HEK293 (cell line): ENCODE data around the gene MOGAT2.

Experiments
- CTCF ChIA-PET: fragments of 350-600 bp; formaldehyde crosslinking; extraction: SDS; loops from one replicate; lab custom pipeline; 2021; ENCODE audit warnings: antibody characterized with exemption; lab: Yijun Ruan, JAX
- POLR2A ChIA-PET: fragments of 300-600 bp; formaldehyde crosslinking; extraction: SDS; loops from one replicate; lab custom pipeline; 2020; ENCODE audit warnings: antibody characterized with exemption, inconsistent platforms; lab: Yijun Ruan, JAX
- H3K27ac ChIP-seq: fragments of 200-500 bp; sonication (Bioruptor generic); 2 replicates; pipeline ENCODE4 v1.5.1; 2014; ENCODE audit warnings: low read depth, low read length, control low read depth, inconsistent platforms; ENCODE audit errors: extremely low read depth
- H3K36me3 ChIP-seq, 2 experiments: fragments of 200-500 bp in 1 of 2; sonication (Bioruptor generic) in 1 of 2; 1 replicate in 1 of 2; 2 replicates in 1 of 2; pipeline ENCODE4 v1.5.1; 2014 to 2017; ENCODE audit warnings: inconsistent platforms in 2 of 2, low read length in 2 of 2; ENCODE audit not compliant: control insufficient read depth in 2 of 2, insufficient read depth in 1 of 2
- H3K4me1 ChIP-seq: fragments of 200-500 bp; sonication (Bioruptor generic); 2 replicates; pipeline ENCODE4 v1.5.1; 2014; ENCODE audit warnings: mild to moderate bottlenecking, low read length, inconsistent platforms; ENCODE audit not compliant: control insufficient read depth, insufficient read depth
- H3K4me3 ChIP-seq: 2 replicates; pipeline ENCODE4 v1.5.1; 2011; ENCODE audit warnings: low read depth, mild to moderate bottlenecking, control low read depth, low read length, moderate library complexity
- H3K9me3 ChIP-seq: fragments of 200-500 bp; sonication (Bioruptor generic); 2 replicates; pipeline ENCODE4 v1.5.1; 2014; ENCODE audit warnings: low read depth, low read length, inconsistent platforms; ENCODE audit not compliant: control insufficient read depth, insufficient read depth
- BCL6B ChIP-seq: fragments of 450-650 bp; formaldehyde crosslinking; IDR thresholded peaks from 2 replicates; pipeline ENCODE4 v1.5.1; 2017; ENCODE audit warnings: missing biosample characterization, missing genetic modification characterization
- GLI2 ChIP-seq: fragments of 450-650 bp; formaldehyde crosslinking; IDR thresholded peaks from 2 replicates; pipeline ENCODE4; 2017; ENCODE audit warnings: missing biosample characterization, missing genetic modification characterization, low read depth, borderline replicate concordance
- KLF1 ChIP-seq: fragments of 450-650 bp; formaldehyde crosslinking; IDR thresholded peaks from 2 replicates; pipeline ENCODE4 v1.5.1; 2016; ENCODE audit warnings: missing biosample characterization, missing genetic modification characterization
- MYNN ChIP-seq: fragments of 450-650 bp; formaldehyde crosslinking; IDR thresholded peaks from 2 replicates; pipeline ENCODE4 v1.5.1; 2016; ENCODE audit warnings: missing biosample characterization, missing genetic modification characterization, borderline replicate concordance
- REST ChIP-seq: fragments of 450-650 bp; formaldehyde crosslinking; IDR thresholded peaks from 2 replicates; pipeline ENCODE4 v1.5.1; 2016; ENCODE audit warnings: missing biosample characterization, missing genetic modification characterization
- TCF7L2 ChIP-seq: IDR thresholded peaks from 2 replicates; pipeline ENCODE4 v1.6.1; 2011; ENCODE audit warnings: low read depth, mild to moderate bottlenecking, inconsistent platforms, low read length, moderate library complexity, borderline replicate concordance
- ZFP3 ChIP-seq: fragments of 450-650 bp; formaldehyde crosslinking; IDR thresholded peaks from 2 replicates; pipeline ENCODE4 v1.5.1; 2016; ENCODE audit warnings: low read depth, missing biosample characterization, missing genetic modification characterization
- ZNF133 ChIP-seq: fragments of 450-650 bp; formaldehyde crosslinking; IDR thresholded peaks from 2 replicates; pipeline ENCODE4 v1.5.1; 2016; ENCODE audit warnings: missing biosample characterization, missing genetic modification characterization
- ZNF2 ChIP-seq: fragments of 450-650 bp; formaldehyde crosslinking; IDR thresholded peaks from 2 replicates; pipeline ENCODE4 v1.5.1; 2016; ENCODE audit warnings: missing biosample characterization, missing genetic modification characterization
- ZNF426 ChIP-seq: fragments of 450-650 bp; formaldehyde crosslinking; IDR thresholded peaks from 2 replicates; pipeline ENCODE4 v1.5.1; 2017; ENCODE audit warnings: missing biosample characterization, missing genetic modification characterization, mild to moderate bottlenecking, inconsistent platforms, moderate library complexity
- ZNF548 ChIP-seq: fragments of 450-650 bp; formaldehyde crosslinking; IDR thresholded peaks from 2 replicates; pipeline ENCODE4 v1.5.1; 2016; ENCODE audit warnings: missing biosample characterization, missing genetic modification characterization
- ZNF707 ChIP-seq: fragments of 450-650 bp; formaldehyde crosslinking; IDR thresholded peaks from 2 replicates; pipeline ENCODE4 v1.5.1; 2016; ENCODE audit warnings: missing biosample characterization, missing genetic modification characterization
- ZNF776 ChIP-seq: fragments of 450-650 bp; formaldehyde crosslinking; IDR thresholded peaks from 2 replicates; pipeline ENCODE4 v1.5.0; 2017; ENCODE audit warnings: missing biosample characterization, missing genetic modification characterization, borderline replicate concordance
- ZNF785 ChIP-seq: fragments of 450-650 bp; formaldehyde crosslinking; IDR thresholded peaks from 2 replicates; pipeline ENCODE4 v1.5.1; 2016; ENCODE audit warnings: missing biosample characterization, missing genetic modification characterization
- ZNF837 ChIP-seq: fragments of 450-650 bp; formaldehyde crosslinking; IDR thresholded peaks from 2 replicates; pipeline ENCODE4 v1.5.1; 2016; ENCODE audit warnings: missing biosample characterization, missing genetic modification characterization
- TF ChIP-seq, protein P1 (sequence below): fragments of 450-650 bp; formaldehyde crosslinking; optimal IDR thresholded peaks from 2 replicates; pipeline ENCODE3; 2016; ENCODE audit warnings: missing biosample characterization, mild to moderate bottlenecking, missing genetic modification characterization
- TF ChIP-seq, protein P2 (sequence below): fragments of 450-650 bp; formaldehyde crosslinking; IDR thresholded peaks from 2 replicates; pipeline ENCODE4 v1.5.1; 2017; ENCODE audit warnings: missing biosample characterization, mild to moderate bottlenecking, missing genetic modification characterization, moderate library complexity
- TF ChIP-seq, protein P3 (sequence below): sonication (generic); formaldehyde crosslinking; IDR thresholded peaks from 2 replicates; pipeline ENCODE4 v1.8.1; 2022; ENCODE audit warnings: mild to moderate bottlenecking, moderate library complexity, missing genetic modification reagents
- TF ChIP-seq, protein P4 (sequence below): fragments of 450-650 bp; formaldehyde crosslinking; IDR thresholded peaks from 2 replicates; pipeline ENCODE4 v1.5.1; 2016; ENCODE audit warnings: missing biosample characterization, missing genetic modification characterization

Gene MOGAT2

DNA sequence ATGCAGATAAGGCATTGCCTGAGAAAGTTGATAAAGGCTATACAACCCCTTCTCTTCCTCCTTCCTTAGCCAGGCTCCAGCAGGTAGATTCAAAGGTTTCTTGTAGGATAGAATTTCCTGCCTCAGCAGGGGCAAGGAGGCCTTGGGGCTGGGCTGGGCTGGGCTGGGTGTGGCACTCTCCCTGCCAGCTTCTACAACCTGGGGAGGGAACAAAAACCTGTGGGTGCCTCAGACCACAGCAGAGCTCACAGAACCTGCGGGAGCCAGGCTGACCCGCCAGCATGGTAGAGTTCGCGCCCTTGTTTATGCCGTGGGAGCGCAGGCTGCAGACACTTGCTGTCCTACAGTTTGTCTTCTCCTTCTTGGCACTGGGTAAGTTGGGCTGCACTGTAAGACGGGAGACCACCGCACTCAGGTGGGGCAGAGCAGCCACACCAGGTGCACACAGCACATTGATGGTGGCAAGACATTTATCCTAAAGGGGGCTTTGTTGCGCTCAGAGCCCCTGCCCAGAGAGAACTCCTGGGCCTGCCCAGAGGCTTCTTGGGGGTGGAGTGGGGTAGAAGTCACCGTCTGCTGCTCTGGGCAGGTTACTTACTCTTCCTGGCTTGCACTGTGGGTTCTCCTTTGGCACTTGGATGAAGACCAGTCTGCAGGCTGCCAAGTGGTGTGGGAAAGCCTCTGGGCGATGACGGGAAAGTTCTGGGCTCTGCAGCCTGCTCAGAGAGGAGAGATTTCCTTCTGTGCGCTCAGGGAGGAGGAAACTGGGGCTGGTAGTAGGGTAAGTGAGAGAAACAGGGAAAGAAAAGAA lies at the start of gene MOGAT2:
Gene MOGAT2 (plus strand): TSS at position 231 of the 811 bp plus-strand sequence. CDS start 51 bp downstream, at position 282.
- TF ChIP-seq ZNF2 (tag by site-specific recombination) (no peak), BCL6B (tag by site-specific recombination) (no peak), ZFP3 (tag by site-specific recombination) (no peak), ZNF133 (tag by site-specific recombination) (no peak), MYNN (tag by site-specific recombination) (no peak), ZNF548 (no peak), ZNF785 (tag by site-specific recombination) (no peak), ZNF707 (no peak), TCF7L2 (no peak), ZNF776 (no peak), GLI2 (tag by site-specific recombination) (no peak), KLF1 (no peak), REST (tag by site-specific recombination) (no peak), ZNF426 (tag by site-specific recombination) (no peak), ZNF837 (tag by site-specific recombination) (no peak)
- TF ChIP-seq, protein P1, sequence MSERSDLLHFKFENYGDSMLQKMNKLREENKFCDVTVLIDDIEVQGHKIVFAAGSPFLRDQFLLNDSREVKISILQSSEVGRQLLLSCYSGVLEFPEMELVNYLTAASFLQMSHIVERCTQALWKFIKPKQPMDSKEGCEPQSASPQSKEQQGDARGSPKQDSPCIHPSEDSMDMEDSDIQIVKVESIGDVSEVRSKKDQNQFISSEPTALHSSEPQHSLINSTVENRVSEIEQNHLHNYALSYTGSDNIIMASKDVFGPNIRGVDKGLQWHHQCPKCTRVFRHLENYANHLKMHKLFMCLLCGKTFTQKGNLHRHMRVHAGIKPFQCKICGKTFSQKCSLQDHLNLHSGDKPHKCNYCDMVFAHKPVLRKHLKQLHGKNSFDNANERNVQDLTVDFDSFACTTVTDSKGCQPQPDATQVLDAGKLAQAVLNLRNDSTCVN (tag by site-specific recombination), result no peak
- TF ChIP-seq, protein P2, sequence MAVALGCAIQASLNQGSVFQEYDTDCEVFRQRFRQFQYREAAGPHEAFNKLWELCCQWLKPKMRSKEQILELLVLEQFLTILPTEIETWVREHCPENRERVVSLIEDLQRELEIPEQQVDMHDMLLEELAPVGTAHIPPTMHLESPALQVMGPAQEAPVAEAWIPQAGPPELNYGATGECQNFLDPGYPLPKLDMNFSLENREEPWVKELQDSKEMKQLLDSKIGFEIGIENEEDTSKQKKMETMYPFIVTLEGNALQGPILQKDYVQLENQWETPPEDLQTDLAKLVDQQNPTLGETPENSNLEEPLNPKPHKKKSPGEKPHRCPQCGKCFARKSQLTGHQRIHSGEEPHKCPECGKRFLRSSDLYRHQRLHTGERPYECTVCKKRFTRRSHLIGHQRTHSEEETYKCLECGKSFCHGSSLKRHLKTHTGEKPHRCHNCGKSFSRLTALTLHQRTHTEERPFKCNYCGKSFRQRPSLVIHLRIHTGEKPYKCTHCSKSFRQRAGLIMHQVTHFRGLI (tag by site-specific recombination), result no peak
- TF ChIP-seq, protein P3, sequence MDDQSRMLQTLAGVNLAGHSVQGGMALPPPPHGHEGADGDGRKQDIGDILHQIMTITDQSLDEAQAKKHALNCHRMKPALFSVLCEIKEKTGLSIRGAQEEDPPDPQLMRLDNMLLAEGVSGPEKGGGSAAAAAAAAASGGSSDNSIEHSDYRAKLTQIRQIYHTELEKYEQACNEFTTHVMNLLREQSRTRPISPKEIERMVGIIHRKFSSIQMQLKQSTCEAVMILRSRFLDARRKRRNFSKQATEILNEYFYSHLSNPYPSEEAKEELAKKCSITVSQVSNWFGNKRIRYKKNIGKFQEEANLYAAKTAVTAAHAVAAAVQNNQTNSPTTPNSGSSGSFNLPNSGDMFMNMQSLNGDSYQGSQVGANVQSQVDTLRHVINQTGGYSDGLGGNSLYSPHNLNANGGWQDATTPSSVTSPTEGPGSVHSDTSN (CRISPR knock-in tag), result no peak
- TF ChIP-seq, protein P4, sequence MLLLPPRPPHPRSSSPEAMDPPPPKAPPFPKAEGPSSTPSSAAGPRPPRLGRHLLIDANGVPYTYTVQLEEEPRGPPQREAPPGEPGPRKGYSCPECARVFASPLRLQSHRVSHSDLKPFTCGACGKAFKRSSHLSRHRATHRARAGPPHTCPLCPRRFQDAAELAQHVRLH (tag by site-specific recombination), result no peak
- H3K36me3 ChIP-seq, result no peaks in the 10 kb centered on the region
- no peaks in the 10 kb centered on the region for H3K9me3 ChIP-seq
- no peak within 1 kb of the TSS for H3K27ac ChIP-seq
- H3K4me3 ChIP-seq, result no peak within 1 kb of the TSS
- H3K4me1 ChIP-seq, result no peaks in the 10 kb centered on the region
- CTCF ChIA-PET, result no interaction called here
- POLR2A ChIA-PET, result no interaction called here
